ENCODE measurements around the gene UBTF.
A peak's percentile ranks its signal among the peaks of the same experiment; 100 is the strongest.

Gene UBTF

GRCh38 chr17:44164476-44164875 is 55.0 kb downstream of the UBTF start:
- DNase-seq: no peak

DNA sequence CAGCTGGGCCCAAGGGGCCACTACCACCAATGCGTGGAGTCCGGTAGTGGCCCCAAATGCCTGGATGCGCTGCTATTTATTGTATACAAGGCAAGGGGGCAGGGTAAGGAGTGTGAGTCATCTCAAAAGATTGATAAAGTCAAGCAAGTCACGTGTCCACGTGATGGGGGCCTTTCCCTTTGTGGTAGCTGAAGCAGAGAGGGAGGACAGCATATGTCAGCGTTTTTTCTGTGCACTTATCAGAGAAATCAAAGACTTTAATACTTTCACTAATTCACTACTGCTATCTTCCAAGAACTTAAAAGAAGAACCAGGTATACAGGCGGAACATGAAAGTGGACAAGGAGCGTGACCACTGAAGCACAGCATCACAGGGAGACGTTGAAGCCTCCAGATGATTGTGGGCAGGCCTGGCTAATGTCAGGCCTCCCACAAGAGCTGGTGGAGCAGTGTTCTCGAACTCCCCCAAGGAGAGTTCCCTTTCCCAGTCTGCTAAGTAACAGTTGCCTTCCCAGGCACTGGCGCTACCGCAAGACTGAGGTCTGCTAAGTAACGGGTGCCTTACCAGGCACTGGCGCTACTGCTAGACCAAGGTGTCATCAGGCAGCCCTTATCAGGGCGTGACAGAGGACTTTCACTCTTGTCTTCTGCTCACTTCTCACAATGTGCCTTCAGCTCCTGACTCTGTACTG is 59.8 kb downstream of the UBTF start:
- DNase-seq: peak; percentile 20

- DNase-seq: no peak
Observed at GRCh38 chr17:44155488-44155887, 64.0 kb downstream of the UBTF start.
